Right lobe of liver (tissue), 4 donors: ENCODE results near the gene NAA35.

ENCODE experiments used
- POLR2A ChIP-seq: fragments of 450-650 bp; IDR thresholded peaks from one replicate; pipeline ENCODE4 v1.6.1; 2017; ENCODE audit warnings: antibody characterized with exemption, mild to moderate bottlenecking
- TF ChIP-seq, protein P1 (sequence below), 4 donors: fragments of 200-600 bp in 3 of 4; fragments of 450-650 bp in 1 of 4; IDR thresholded peaks; one replicate each; pipeline versions ENCODE4 v1.5.1 to v1.8.0; 2016 to 2022; ENCODE audit warnings: antibody characterized with exemption in 4 of 4, mild to moderate bottlenecking in 2 of 4
- donor health status: DM: no; HTN: no; CAD: no.
- donor health status: DM: no; HTN: no; CAD: no.
- donor health status: DM: no; HTN: yes; CAD: no.

DNA sequence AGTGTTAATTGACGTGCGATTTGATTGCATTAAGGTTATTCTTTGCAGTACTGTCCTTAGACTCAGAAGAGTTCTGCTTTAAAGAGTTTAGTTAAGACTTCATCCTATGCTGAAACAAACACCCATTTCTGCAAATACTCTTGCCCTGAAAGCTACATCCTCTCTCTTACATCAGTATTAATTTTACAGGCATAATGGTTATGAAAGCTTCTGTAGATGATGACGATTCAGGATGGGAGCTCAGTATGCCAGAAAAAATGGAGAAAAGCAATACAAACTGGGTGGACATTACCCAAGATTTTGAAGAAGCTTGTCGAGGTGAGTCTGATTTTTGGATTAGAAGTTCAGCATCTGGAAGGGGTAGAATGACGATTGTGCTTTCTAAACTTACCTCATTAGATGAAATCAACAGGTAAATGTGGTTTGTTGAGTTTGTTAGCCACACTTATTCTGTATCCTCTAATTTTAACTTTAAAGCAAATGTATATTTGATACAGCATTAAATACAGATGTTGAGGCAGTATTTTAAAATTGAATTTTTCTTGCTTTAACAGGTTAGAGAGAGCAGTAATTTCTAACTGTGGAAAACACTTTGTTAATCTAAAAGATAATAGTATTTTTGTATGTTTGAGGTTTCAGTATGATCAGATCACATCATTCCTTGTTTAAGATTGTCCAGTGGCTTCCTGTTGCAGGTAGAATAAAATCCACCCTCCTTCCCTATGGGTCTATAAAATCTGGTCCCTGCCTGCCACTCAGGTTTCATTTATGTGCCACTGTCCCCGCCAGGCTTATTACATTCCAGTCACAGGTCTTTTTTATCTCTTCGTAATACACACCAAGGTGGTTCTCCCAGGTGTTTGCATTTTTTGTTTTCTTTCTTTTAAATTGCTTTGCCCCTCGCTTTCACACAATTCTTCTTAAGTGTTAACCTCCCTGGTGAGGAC is 1.3 kb downstream of the NAA35 start:
- TF ChIP-seq POLR2A: no peak
- TF ChIP-seq, protein P1, sequence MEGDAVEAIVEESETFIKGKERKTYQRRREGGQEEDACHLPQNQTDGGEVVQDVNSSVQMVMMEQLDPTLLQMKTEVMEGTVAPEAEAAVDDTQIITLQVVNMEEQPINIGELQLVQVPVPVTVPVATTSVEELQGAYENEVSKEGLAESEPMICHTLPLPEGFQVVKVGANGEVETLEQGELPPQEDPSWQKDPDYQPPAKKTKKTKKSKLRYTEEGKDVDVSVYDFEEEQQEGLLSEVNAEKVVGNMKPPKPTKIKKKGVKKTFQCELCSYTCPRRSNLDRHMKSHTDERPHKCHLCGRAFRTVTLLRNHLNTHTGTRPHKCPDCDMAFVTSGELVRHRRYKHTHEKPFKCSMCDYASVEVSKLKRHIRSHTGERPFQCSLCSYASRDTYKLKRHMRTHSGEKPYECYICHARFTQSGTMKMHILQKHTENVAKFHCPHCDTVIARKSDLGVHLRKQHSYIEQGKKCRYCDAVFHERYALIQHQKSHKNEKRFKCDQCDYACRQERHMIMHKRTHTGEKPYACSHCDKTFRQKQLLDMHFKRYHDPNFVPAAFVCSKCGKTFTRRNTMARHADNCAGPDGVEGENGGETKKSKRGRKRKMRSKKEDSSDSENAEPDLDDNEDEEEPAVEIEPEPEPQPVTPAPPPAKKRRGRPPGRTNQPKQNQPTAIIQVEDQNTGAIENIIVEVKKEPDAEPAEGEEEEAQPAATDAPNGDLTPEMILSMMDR (IDR thresholded peaks at IDR 0.05): no peak
